Neural progenitor cell (in vitro differentiated cells): ENCODE results near the gene SLC35B1.

Experiments used
- CTCF ChIP-seq: fragments of 200-600 bp; sonication (generic); IDR thresholded peaks from 2 replicates; pipeline ENCODE4 v1.5.1; 2017; ENCODE audit warnings: antibody characterized with exemption, mild to moderate bottlenecking
- EZH2 ChIP-seq: fragments of 200-600 bp; sonication (generic); IDR thresholded peaks from 2 replicates; pipeline ENCODE4 v1.6.1; 2017; ENCODE audit warnings: antibody characterized with exemption, mild to moderate bottlenecking, moderate library complexity
- EZH2phosphoT487 ChIP-seq: fragments of 200-600 bp; sonication (generic); IDR thresholded peaks from 2 replicates; pipeline ENCODE4 v1.6.1; 2017; ENCODE audit warnings: antibody characterized with exemption

- TF ChIP-seq CTCF (no peak), EZH2 (no peak), EZH2phosphoT487 (no peak)
Measured at GRCh38 chr17:49752508-49752907, 44.7 kb upstream of the SLC35B1 start.
